ENCODE measurements around the gene RHEB.

The RHEB gene

GRCh38 chr7:151468217-151469018 lies 51.3 kb downstream of the RHEB start:
- DNase-seq, result no peak

DNA sequence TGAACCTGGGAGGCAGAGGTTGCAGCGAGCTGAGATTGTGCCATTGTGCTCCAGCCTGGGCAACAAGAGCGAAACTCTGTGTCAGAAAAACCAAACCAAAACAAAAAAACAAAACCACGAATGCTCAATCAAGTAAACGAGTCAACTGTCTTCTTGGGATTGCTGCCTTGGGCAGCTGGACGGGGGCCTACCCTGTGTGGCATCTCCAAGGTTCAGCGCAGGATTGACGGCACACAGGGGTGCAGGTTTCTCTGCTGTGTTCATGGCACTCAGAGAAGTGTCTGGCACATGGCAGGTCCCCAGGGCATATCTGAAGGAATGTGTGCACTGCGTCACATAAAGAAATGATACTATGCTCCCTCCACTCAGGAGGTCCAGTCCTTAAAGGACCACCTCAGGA lies 54.5 kb downstream of the RHEB start:
- DNase-seq, result no peak

DNA sequence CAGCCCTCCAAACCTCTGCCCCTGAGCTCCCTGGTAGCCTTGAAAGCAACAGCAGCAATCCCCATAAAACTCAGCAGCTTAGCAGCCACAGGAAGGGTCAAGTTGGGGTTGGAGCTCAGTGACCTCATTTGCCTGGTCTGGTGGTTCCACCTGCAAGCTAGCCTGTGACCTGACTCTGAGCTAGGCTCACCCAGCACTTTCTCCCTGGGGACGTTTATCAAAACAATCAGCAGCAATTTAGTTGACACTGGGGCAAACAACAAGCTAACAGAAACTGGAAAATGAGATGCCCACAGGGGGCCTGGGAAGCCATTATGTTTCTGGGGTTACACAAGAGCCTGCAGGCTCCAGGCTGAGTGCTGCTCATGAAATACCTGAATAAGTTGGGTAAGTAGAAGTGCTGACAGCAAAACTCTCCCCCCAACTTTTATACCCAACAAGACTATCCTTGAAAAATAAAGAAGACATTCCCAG lies 57.4 kb downstream of the RHEB start:
- DNase-seq, result no peak

DNA sequence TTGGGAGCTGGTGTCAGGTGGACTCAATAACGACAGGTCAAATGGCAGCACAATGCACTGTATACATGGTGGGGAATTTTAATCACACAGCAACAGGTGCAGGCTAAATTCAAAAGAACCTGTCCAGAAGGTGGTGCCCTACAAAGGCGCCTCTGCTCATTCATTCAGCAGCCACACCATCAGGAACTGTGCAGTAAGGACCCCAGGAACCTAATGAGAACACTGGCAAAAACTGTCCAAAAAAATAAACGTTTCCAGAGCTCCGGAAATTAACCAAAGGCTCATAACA lies 57.8 kb downstream of the RHEB start:
- no peak for DNase-seq

DNA sequence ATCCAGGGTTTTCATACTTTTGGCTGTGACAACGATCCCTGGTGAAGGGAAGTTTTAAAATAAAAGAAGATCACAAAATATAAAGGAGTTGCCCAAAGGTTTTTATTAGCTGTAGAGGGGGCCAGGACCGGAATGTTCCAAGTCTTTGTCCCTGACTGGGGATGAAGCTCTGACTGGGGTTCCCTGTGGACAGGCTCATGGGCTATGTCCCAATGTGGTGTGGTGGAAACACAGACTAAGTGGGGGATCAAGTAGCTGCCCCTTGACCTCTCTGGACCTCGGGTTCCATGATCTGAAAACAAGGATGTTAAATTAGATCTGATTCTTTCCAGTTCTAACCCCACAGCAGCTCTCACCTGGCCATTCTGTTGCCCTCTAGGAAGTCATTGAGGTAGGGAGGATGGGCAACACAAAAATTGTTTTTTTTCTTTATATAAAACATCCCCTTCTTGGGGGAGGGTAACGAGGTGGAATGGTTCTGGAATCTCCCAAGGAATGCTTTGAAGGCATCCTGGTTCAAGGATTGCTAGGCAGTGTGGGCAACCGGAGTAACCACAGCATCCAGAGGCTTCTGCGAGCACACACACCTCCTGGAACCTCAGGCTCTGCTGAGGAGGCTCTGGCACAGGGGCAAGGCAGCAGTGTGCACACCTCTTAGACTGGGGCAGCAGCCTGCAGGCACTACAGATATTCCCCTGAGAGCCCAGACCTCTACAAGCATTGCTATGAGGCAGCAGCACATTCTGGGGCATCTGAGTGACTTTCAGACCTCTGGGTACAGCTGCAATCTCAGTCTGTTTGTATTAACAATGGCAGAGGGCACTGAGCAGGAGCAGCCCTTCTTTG lies 58.4 kb downstream of the RHEB start:
- DNase-seq, result no peak

DNA sequence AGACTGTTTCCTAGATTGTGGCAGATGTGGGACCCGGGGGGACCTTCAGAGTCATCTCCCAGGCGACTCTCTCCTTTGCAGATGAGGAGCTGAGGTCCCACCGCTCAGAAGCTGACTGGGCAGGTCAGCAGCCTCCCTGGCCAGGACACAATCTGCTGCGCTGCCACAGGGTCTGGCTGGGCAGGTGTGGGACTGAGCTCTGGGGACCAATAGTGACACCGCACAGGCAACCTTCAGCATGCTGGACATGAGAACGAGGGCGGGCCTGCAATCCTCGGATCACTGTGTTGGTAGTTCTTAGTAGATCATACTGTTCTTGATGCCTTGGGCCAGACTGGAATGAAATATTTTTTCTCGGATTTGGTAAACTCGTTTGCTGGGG lies 59.2 kb downstream of the RHEB start:
- no peak for DNase-seq

DNA sequence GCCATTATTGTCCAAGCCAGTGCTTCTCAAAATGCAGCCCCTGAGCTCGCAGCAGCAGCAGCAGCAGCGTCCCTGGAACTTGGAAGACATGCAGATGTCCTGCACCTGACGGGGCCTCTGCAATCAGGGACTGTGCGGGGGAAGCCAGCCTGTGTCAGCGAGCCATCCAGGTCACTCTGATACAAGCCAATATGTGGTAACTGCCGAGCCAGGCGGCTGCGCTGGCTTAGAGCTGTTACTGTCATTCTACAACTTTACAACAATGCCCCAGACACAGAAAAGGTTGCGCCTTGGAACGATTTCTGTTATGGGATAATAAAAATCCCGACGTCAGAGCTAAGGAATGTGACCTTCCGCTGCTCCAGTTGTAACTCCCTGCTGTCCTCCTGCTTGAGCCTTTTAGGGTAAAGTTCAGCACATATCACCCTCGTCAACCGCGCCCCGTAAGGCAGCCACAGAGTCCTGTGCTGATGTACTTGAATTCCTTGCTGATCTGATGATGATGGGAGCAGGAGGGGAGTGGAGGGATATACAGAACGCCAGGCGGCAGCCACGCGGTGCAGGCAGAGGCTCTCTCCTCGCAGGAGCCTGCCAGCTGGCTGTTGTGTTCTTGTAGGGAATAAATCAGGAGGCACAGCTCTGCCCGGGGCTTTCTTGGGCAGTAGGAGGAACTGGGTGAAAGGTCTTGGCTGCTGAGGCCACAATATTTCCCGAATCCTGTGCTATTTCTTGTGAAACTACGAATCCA lies 59.8 kb downstream of the RHEB start:
- DNase-seq, result no peak

GRCh38 chr7:151457534-151457933 lies 62.2 kb downstream of the RHEB start:
- no peak for DNase-seq

- no peak for DNase-seq
These were observed 62.9 kb downstream of the RHEB start for GRCh38 chr7:151456782-151457181.

DNA sequence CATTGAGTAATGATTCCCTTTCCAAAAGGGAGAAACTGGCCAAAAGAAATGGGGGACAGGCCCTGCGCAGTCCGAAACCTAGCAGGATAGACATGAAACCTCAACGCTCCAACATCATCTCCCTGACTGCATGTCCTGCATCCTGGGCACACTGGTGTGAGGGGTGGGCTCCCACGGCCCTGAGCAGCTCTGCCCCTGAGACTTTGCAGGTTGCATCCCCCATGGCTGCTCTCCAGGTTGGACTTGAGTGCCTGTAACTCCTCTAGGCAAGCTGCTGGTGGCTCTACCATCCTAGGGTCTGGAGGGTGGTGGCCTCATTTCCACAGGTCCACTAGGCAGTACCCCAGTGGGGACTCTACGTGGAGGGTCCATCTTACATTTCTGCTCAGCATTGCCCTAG lies 63.4 kb downstream of the RHEB start:
- DNase-seq, result no peak

- no peak for DNase-seq
These were observed 64.0 kb downstream of the RHEB start for GRCh38 chr7:151455690-151456089.

DNA sequence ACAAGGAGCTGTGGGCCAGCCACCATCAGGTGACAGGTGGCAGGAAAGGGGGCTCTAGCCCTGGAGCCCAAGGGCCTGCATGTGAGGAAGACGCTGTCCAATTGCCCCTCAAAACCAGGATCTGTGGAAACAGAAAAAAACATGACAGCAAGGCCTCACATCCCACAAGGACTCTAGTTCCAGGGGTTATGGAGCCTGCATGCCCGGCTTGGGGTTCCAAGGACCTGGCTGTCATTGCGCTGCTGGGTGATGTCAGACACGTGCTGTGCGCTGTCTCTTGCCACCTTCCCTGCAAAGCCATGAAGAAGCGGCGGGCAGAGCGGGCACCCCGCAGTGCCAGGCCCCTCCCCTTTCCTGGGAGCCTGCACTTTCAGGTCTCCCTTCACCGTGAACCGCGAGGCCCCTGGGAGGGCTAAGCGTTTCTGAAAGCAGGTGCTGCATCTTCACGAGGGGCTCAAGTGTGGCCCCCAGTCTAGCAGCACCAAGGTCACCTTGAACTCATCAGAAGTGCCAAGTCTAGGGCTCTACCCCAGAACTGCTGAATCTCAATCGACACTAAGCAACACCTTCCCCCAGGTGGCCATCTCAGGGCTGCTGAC lies 64.7 kb downstream of the RHEB start:
- no peak for DNase-seq

DNA sequence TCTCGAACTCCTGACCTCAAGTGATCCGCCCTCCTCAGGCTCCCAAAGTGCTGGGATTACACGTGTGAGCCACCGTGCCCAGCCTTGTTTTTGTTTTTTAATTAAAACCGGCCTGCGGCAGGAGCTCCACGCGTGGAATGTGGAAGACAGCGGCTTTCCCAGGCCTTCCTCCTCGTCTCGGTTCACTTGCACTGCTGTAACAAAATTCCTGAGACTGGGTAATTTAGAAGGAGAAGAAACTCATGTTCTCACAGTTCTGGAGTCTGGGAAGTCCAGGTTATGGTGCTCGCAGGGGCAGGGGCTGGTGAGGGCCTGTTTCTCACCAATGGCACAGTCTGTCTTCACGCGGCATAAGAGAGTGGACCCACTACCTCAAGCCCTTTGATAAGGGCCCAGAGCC lies 65.4 kb downstream of the RHEB start:
- DNase-seq, result no peak

GRCh38 chr7:151453326-151453791 lies 66.3 kb downstream of the RHEB start:
- no peak for DNase-seq

- DNase-seq, result no peak
These were observed 66.9 kb downstream of the RHEB start for GRCh38 chr7:151452680-151453325.

DNA sequence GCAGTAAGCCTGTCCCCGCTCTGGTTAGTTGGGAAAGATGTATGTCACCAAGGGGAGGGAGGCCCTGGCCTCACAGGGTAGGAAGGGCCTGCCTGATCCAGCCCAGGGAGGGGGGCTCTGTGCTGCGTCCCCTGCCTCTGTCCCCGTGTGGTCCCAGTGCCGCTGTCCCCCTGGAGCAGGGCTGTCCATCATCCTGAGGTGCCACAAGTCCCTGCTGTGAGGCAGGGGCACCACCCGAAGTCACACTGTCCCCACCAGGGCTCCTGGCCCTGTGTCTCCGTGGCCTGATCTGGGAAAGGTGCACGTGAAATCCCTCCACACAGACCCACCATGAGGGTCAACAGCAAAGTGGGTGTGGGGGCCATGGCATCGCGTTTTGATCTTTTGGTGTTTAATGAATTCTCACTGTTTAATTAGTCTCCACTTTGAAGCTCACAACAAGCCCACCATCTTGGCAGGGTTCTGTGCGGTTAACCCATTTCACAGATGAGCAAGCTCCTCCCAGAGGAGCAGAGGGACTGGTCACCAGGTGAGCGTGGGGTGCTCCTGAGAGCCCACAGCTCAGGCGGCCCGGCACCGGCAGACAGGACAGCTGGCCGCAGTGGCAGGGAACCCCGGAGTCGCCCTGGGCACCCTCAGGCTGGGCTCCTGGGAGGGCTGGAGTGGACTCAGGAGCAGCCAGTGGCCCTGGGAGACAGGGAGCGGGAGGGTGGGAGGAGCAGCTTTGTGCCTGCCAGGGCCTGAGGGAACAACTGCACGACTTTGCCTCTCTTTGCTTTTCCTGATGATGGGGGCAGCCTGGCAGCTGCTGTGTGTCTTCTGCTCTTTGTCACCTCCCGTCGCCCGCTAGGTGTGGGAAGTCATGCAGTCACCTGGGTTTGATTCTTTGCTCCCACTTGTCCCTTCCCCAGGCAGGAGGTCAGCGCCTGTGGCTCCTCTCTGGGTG lies 67.8 kb downstream of the RHEB start:
- no peak for DNase-seq

DNA sequence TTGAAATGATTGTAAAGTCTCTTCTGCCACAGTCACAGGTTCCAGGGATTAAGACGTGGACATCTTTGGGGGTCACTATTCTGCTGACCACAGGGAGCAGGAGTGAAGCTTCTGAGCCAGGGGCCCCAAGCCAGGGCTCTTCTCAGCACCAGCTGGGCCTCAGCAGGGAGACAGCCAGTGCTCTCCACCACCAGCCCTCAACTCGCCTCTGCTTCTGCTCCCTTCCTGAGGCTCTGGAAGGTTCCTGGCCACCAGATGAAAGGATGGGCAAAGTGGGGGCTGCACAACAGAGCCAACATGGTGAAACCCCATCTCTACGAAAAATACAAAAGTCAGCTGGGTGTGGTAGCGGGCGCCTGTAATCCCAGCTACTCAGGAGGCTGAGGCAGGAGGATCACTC lies 68.5 kb downstream of the RHEB start:
- DNase-seq, result no peak

DNA sequence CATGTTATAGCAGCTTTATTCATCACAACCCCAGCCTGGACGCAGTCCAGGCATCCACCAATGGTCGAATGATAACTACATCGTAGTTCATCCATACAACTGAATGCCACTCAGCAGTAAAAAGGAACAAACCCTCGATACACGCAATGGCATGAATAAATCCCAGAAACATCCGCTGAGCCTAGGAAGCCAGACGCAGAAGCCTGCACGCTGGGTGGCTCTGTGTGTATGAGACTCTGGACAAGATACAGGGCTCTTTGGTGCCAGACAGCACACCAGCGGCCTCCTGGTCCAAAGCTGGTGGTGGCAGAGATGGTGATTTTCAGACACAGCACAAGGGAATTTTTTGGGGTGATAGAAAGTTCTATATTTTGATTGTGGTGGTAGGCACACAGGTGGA lies 69.7 kb downstream of the RHEB start:
- DNase-seq, result no peak

GRCh38 chr7:151448261-151449252 lies 71.1 kb downstream of the RHEB start:
- DNase-seq, result peak; percentile 68

DNA sequence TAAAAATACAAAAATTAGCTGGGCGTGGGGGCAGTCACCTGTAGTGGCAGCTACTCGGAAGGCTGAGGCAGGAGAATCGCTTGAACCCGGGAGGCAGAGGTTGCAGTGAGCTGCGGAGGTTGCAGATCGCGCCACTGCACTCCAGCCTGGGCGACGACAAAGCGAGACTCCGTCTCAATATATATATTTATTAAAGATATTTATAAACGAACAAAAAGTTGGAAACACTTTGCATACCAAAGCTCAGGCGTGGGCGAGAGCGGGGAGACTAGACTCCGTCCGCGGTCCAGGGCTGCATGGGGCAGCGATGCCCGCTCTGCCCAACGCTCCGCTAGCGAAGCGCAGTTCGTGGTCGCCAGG lies 71.8 kb downstream of the RHEB start:
- DNase-seq, result no peak

All from CD4-positive, alpha-beta T cell treated with Interferon gamma for 1 hour (primary cell).